ENCODE measurements around the gene LILRB4.
"Not testable (repeated sequence)": the region's sequence is repeated elsewhere in the genome, so short reads cannot be mapped to it uniquely, and the experiment has no call there.

- TF ChIP-seq EZH2 (IDR thresholded peaks at IDR 0.05; ENCODE audit: insufficient read depth, poor library complexity, severe bottlenecking); EZH2phosphoT487 (IDR thresholded peaks at IDR 0.05; ENCODE audit: insufficient read depth, low read depth): not testable (repeated sequence)
These were observed 38.6 kb upstream of the LILRB4 start for GRCh38 chr19:54624234-54624633.
